GM18909 (cell line): ENCODE measurements around the gene CPED1.

Source experiments
- ATAC-seq: cut with Tn5 transposase; IDR thresholded peaks from one replicate; pipeline ENCODE4 v1.9.1; 2021; ENCODE audit warnings: mild to moderate bottlenecking; ENCODE audit not compliant: unreplicated experiment, poor library complexity

Gene CPED1

GRCh38 chr7:121330053-121330833, 341.7 kb downstream of the CPED1 start:
- peak; percentile 49 for ATAC-seq

GRCh38 chr7:121331048-121331447, 342.5 kb downstream of the CPED1 start:
- ATAC-seq: no peak

GRCh38 chr7:121331574-121331973, 343.1 kb downstream of the CPED1 start:
- no peak for ATAC-seq

- no peak for ATAC-seq
Measured at GRCh38 chr7:121334376-121334775, 345.9 kb downstream of the CPED1 start.

- ATAC-seq: no peak
Measured at GRCh38 chr7:121334875-121335648, 346.6 kb downstream of the CPED1 start.

- ATAC-seq: no peak
Measured at GRCh38 chr7:121336579-121336978, 348.1 kb downstream of the CPED1 start.

- peak; percentile 56 for ATAC-seq
Measured at GRCh38 chr7:121337398-121337797, 348.9 kb downstream of the CPED1 start.

GRCh38 chr7:121339082-121339481, 350.6 kb downstream of the CPED1 start:
- ATAC-seq: no peak

- ATAC-seq: no peak
Measured at GRCh38 chr7:121341933-121342332, 353.4 kb downstream of the CPED1 start.

GRCh38 chr7:121342631-121343030, 354.1 kb downstream of the CPED1 start:
- ATAC-seq: no peak

GRCh38 chr7:121343302-121343701, 354.8 kb downstream of the CPED1 start:
- no peak for ATAC-seq

- no peak for ATAC-seq
Measured at GRCh38 chr7:121344093-121344492, 355.6 kb downstream of the CPED1 start.

- no peak for ATAC-seq
Measured at GRCh38 chr7:121344497-121344896, 356.0 kb downstream of the CPED1 start.
